LNCaP clone FGC (cell line): ENCODE results near the gene PACS2.
A peak's percentile ranks its signal among the peaks of the same experiment; 100 is the strongest.

Experiments used
- DNase-seq: peaks from one replicate; pipeline ENCODE4 v3.0.0-alpha.2; 2011; ENCODE audit warnings: low read depth
- H3K4me3 ChIP-seq: 2 replicates; pipeline ENCODE4 v1.5.1; 2011; ENCODE audit warnings: mild to moderate bottlenecking, low read depth, low read length, control low read depth
- TF ChIP-seq, protein P1 (sequence below): IDR thresholded peaks from 2 replicates; pipeline ENCODE4 v1.5.1; 2012; ENCODE audit warnings: mild to moderate bottlenecking; ENCODE audit not compliant: control insufficient read depth, insufficient read depth; ENCODE audit errors: extremely low read depth

The PACS2 gene

GRCh38 chr14:105314287-105315200 lies at the start of gene PACS2:
TSS of gene PACS2 (plus strand) at chr14:105314748. CDS start at chr14:105314919, 171 bp downstream.
- no peak for DNase-seq
- H3K4me3 ChIP-seq = peak within 1 kb of the TSS; percentile 74
- TF ChIP-seq, protein P1, sequence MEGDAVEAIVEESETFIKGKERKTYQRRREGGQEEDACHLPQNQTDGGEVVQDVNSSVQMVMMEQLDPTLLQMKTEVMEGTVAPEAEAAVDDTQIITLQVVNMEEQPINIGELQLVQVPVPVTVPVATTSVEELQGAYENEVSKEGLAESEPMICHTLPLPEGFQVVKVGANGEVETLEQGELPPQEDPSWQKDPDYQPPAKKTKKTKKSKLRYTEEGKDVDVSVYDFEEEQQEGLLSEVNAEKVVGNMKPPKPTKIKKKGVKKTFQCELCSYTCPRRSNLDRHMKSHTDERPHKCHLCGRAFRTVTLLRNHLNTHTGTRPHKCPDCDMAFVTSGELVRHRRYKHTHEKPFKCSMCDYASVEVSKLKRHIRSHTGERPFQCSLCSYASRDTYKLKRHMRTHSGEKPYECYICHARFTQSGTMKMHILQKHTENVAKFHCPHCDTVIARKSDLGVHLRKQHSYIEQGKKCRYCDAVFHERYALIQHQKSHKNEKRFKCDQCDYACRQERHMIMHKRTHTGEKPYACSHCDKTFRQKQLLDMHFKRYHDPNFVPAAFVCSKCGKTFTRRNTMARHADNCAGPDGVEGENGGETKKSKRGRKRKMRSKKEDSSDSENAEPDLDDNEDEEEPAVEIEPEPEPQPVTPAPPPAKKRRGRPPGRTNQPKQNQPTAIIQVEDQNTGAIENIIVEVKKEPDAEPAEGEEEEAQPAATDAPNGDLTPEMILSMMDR = no peak

DNA sequence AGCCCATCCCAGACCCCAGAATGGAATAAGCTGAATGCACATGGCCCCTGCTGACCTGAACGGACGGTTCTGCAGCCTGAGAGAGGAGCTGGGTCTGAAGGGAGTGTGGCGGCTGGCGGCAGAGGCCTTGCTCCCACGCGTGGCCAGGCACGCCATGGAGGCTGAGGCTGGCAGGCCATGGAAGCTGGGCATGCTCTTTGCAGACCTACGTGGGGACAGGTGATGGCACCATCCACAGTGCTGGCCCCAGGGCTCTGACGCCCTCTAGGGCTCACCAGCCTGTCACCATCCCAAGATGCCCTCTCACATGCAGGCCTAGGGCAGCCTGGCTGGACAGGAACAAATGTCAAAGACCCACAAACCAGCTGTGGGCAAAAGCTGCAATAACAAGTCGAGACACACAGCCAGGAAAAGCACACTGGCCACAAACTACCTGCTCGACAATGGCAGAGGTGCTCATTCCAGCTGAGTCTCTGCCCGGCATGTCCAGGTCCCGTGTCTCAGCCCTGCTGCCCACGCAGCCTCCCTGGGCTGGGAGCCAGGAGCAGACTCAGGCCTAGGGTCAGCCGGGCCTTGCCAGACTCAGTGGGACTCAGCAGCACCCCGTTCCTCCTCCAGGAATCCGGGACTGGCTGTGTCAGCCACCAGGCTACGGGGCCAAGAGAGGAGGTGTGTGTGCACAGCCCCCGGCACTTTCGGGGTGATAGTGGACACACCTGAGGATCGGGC lies 46.6 kb upstream of the PACS2 start:
- TF ChIP-seq, protein P1 = peak; percentile 34; the same call in 1 of the 2 replicates

DNA sequence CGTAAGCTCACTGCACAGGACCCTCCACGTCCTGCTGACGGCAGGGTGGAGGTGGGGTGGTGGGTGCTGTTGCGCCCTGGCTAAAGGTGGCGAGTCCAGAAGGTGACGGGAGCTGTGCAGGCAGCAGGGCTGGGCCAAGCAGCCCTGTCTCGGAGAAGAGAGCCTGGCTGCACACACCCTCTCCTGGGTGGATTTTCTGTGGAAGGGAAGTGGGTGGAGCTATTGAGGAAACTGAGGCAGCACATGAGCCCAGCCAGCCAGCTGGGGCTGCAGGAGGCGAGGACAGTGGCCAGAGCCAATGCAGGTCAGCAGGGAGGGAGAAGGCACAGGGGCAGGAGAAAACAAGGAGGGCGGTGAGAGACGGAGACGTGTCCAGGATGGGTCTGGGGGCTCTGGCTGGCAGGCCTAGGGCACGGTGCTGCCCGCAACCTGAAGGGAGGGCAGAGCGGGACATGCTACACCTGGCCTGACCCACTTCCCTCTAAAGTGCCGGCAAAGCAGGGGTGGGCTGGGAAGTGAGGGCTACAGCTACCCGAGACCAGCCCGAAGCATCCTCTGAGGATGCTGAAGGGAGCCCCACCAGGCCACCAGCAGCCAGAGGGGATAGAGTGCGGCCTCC lies 45.7 kb upstream of the PACS2 start:
- H3K4me3 ChIP-seq = no peak overlapping the region
- TF ChIP-seq, protein P1 = no peak
- DNase-seq = no peak

More for the DNA sequence above, 46.6 kb upstream of the PACS2 start:
- DNase-seq = no peak
- H3K4me3 ChIP-seq = no peak overlapping the region

DNA sequence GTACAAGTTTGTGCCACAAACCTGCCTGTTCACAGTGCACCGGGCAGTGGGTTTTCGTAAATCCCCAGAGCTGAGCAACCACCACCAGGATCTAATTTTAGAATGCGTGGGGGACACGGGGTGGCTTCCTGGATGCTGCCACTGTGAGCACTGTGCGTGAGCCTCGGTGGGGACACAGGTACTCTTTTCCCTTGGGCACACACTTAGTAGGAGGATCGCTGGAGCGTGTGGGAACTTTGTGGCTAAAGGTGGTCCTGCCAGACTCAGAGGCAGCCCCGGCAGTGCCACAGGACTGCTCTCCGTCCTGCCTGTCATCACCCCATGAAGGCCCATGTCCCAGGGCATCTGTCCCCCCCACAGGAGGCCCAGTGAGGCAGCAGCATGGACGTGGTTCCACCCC lies 45.1 kb upstream of the PACS2 start:
- no peak for DNase-seq
- no peak overlapping the region for H3K4me3 ChIP-seq
- TF ChIP-seq, protein P1 = no peak

- no peak for DNase-seq
- H3K4me3 ChIP-seq = no peak overlapping the region
- TF ChIP-seq, protein P1 = no peak; the same call in 1 of the 2 replicates
These were observed 43.2 kb upstream of the PACS2 start for GRCh38 chr14:105271224-105271890.

GRCh38 chr14:105272623-105273022 lies 41.9 kb upstream of the PACS2 start:
- no peak overlapping the region for H3K4me3 ChIP-seq
- TF ChIP-seq, protein P1 = no peak
- no peak for DNase-seq
